Frontal cortex (tissue), 4 donors: ENCODE measurements around the gene SLC35G4. TPM values are rescaled to one million over a fixed set of nuclear protein-coding genes. Genes with fewer than 3 reads are reported as not detected.
"Not testable (repeated sequence)": the region's sequence is repeated elsewhere in the genome, so short reads cannot be mapped to it uniquely, and the experiment has no call there.

Experiments
- DNase-seq, 2 donors: peaks; one replicate each; pipeline ENCODE4 v3.0.0; 2012; ENCODE audit warnings: low spot score in 2 of 2
- FAIRE-seq: peaks from 2 replicates; lab custom pipeline; 2012; peaks lifted over from hg19 to GRCh38; lab: Jason Lieb, UNC
- total RNA-seq: library from RNA; depleted of rRNA; stranded (reverse); fragments of >200 nt; gene quantifications from one replicate; pipeline ENCODE4 v1.2.3, GENCODE V29; 2014
- donor health status: control.
- donor health status: control.
- donor health status: control.

Gene SLC35G4
- total RNA-seq = not detected

DNA sequence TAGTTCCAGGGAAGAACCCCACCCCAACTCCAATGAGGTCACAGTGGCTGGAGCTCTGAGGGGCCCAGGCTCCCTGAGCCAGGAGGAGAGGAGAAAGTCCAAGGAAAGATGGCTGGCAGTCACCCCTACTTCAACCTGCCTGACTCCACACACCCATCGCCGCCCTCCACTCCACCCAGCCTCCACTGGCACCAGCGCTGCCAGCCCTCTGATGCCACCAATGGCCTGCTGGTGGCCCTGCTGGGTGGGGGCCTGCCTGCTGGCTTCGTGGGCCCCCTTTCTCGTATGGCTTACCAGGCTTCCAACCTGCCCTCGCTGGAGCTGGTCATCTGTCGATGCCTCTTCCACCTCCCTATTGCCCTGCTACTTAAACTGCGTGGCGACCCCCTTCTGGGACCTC is at the start of gene SLC35G4:
Gene SLC35G4 (plus strand): TSS at position 109 of the 400 bp plus-strand sequence. CDS start 0 bp downstream, at position 109.
- DNase-seq, FAIRE-seq: not testable (repeated sequence)

DNA sequence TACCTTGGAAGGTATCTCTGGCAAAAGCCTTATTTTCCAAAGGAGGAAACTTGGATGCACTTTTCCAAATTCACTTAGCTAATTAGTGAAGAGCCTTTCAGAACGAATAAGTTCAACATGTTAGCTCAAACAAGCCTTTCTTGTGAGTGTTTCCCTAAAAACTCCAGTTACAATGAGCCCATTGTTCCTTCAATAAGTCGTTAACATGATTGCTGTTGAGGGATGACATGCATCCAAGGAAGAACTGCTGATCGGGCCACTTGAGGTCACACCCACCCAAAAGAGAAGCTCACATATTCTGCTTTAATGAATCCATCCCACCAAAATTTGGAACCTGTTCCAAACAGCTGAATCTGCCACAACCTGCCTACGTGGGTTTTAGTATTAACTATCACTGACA is 48.1 kb upstream of the SLC35G4 start:
- DNase-seq = no peak

DNA sequence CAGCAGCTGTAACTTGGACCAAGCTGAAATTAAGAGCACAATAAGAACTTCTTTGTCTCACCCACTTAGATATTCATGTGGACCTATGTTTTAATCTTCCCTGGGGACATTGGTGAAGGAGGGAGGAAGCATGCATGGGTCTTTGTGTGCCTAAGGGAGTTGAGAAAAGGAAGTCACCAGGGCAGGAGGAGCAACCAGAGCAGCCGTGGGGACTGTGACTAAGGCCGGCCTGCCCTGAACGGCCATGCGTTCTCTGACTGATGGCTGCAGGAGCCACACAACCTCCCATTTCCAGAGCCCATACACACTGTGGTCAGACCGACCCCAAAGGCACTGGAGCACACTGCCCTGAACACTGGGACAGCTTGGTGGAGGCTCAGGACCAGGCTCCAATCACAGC is 43.7 kb upstream of the SLC35G4 start:
- FAIRE-seq = no peak
- no peak for DNase-seq

More for the DNA sequence above, 48.1 kb upstream of the SLC35G4 start:
- FAIRE-seq = no peak

DNA sequence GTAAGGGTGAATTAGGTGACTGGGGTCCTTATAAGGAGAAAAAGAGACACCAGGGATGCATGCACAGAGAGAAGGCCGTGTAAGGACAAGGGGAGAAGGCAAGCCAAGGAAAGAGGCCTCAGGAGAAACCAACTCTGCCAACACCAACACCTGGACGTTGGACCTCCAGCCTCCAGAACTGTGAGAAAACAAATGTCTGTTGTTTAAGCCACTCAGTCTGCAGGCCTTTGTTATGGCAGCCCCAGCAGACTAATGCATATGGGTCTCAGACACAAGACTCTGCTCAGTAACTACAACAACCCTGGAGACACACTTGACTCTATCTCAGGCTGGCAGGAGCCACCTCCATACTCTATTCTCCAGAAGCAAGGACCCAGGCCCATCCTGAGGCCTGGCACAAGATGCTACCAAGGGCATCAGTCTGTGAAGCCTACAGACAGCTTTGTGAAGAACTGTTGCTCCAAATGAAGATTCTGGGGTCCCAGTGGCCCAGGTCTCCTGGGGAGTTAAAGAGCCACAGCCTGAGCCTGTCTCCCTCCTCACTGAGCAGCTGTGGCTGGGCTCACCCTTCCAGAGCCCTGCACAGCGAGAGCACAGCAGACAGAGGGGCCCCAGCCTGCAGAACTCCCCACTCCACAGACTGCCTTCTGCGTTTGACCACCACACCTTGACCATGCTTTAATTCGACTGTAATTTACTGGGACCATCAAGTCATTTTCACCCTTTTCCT is 43.0 kb upstream of the SLC35G4 start:
- FAIRE-seq = no peak
- no peak for DNase-seq

DNA sequence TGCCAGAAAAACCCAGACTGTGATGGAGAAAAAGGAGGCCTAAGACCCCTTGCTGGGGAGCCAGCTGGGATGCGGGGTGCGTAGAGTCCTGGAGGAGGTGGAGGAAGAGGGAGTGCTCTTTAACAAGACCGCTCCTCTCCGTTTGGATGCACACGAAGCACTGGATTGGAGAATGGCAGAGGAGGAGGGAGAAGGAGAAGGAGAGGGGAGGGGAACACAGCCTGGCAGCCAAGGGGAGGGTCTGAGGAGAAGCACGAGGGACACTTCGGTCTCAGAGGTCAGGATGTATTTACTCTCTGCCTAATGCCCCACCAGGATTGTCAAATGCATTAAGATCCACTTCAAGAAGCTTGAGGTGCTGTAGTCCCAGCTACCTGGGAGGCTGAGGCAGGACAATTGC is 42.0 kb upstream of the SLC35G4 start:
- FAIRE-seq (no peak), DNase-seq (no peak)

DNA sequence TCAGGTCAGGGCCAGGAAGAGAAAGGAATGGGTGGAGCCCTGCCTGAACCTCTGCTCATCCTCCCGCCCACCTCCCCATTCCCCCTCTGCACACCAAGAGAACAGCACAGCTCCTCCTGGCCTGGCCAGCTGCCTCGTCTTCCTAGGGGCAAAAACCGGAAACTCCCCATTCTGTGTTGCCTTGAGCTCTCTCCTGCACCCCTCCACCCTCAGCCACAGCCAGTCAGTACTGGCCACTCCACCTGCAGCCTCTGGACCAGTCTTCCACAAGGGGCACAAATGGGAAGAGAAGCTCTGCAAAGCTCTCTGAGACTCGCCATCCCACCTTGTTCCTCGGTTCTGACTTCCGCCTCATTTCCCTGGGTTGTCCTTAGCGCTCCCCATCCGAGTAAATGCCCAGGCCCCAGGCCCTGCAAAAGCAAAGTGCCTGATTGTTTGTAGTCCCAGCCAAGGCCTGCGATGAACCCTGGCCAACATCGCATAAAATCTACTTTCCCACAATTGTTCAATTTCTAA is 39.3 kb upstream of the SLC35G4 start:
- DNase-seq (no peak), FAIRE-seq (no peak)

DNA sequence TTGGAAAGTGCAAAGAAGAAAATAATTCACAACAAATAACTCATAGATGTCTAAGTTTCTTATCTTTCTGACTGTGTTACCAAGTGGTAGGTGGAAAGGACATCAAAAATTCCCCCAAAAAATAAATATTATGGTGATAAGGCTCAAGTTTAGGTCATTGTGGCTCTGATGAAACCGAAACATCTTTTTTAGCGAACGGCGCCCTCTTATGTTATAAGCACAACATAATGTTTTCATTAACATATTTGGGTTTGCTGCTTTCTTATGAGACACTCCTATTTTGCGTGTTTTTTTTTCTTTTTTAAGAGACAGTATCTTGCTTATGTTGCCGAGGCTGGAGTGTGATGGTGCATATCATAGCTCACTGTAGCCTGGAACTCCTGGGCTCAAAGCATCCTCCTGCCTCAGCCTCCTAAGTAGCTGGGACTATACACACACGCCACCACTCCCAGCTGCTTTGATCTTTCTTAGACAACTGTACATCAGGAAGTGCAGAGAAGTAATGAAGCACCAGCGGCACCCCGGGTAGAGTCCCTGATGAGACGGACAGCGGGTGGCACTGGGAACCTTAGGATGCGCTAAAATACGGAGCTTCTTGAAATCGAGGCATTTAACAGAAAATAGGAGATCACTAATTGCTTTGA is 38.5 kb upstream of the SLC35G4 start:
- DNase-seq (no peak), FAIRE-seq (no peak)

DNA sequence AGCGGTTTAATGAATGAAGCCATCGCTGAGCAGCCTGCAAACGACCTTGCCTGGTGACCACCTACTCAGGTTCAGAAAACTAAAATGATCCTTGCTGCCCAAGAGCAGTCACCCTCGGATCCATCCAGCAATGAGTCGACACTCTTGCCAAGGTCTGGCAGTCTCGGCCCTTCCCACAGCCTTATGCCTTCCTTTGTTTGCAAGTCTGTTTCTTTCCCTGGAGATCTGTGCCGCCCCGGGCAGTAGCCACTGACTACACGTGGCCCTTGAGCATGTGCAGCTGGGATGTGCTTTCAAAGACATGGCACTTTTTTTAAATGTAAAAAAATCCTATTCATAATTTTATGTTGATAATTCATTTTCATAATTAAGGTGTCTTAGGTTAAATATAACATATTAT is 37.2 kb upstream of the SLC35G4 start:
- DNase-seq (no peak), FAIRE-seq (no peak)

DNA sequence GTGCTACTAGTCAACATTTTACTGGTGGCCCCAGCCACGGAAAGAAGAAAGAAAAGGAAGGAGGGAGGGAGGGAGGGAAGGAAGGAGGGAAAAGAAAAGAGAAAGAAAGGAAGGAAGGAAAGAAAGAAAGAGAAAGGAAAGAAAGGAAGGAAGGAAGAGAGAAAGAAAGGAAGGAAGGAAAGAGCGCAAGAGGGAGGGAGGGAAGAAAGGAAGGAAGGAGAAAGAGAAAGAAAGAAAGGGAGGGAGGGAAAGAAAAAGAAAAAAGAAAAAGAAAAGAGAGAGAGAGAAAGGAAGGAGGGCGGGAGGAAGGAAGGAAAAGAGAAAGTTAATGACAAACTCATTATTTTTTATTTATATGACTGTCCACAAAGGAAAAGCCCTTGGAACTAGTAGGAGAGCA is 34.9 kb upstream of the SLC35G4 start:
- DNase-seq = no peak
- no peak for FAIRE-seq

DNA sequence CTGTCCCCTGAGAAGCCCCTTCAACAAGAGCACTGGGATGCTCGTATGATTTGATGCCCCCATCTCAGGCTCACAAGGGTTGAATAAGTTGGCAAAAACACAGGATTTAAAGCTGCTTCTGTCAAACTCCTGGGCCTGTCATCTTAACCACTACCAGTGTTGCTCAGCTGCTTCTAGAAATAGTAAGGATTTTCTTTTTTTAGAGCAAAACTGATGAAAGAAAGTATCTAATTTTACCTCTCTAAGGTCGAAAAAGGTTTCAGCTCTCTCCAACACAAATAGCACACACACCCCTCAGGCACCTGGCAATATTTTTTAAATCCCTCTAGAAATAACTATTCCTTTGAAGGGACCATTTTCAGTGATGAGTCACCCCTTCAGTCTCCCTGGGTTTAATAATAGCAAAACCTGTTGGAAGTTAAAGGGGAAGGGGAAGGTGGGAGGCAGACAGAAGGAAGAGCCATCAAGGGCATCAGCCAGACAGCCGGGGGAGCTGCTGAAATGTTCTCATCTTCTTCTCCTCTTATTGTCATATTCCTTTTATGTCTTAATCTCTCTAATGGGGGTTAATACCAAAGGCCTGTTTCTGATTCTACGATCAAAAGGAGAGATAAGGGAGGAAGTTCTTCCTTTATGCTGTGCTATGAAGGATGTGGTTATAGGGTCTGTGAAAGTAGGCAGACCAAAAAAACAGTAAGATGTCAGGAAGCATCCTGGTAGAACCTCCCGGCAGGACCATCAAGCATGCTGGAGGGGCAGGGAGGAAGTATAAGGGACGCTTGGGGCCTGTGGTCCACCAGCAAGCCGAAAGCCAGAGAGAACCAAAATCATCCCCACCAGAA is 31.9 kb upstream of the SLC35G4 start:
- DNase-seq (no peak), FAIRE-seq (no peak)

DNA sequence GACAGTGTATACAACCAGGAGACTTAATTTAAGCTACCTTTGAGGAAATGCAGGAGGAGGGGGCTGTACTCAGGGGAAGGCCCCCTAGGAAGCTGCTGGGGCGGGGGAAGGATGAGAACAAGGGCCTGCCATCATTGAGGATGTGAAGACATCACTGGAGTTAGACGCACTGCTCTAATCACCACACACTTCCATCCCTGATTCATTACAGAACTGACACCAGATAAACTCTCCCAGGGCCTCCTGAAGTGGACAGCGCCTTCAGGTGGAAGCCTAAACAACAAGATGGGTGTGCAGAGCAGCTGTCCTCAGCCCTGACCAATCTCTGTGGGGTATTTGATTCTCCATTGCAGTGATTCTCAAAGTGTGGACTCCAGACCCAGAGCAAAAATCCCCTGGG is 30.6 kb upstream of the SLC35G4 start:
- FAIRE-seq (no peak), DNase-seq (no peak)

DNA sequence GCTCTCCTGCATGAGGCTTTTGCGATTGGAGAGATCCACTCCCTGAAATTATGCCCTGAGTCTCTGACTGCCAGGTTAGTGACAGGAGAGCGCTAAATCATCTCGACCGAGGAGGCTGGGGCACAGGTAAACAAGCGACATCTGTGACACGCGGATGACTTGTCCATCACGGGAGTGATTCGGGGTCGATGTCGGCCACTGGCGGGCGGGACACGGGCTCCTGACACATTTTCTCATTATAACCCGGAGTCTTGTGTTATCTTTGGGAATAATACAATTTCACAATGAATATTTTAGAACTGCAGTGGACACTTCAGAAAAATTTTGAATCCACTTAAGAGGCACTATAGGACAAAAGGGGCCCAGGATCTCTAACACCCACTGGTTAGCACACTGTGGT is 29.5 kb upstream of the SLC35G4 start:
- DNase-seq (no peak), FAIRE-seq (no peak)

DNA sequence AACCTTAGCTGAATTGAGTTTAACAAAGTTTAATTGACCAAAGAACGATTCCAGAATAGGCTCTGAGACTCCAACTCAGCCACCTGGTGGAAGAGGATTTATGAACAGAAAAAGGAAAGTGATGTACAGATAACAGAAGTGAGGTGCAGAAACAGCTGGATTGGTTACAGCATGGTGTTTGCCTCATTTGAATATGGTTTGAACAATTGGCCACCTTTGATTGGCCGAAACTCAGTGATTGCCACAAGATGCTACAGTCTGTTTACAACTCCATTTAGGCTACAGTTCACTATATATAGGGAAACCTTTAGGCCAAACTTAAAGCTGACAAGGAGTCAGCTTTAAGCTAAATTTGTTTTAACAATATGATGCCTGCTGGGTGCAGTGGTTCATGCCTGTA is 28.1 kb upstream of the SLC35G4 start:
- no peak for DNase-seq
- no peak for FAIRE-seq

DNA sequence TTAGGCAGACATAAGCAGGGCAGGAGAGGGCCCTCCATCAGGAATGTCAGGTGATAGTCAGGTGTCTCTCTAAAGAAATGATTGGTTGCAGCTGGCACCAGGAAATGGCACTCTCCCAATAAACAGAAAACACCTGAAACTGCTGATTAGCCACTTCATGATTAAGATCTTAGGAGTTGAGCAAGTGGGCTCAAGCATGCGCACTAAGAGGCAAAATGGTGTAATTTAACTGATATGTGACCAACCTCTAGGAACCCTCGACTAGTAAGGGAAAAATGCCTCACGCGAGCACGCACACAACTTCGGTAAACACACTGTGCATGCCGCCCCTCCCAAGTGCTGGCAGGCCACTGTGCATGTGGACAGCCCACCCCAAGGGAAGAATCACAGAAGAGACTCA is 23.8 kb upstream of the SLC35G4 start:
- DNase-seq (no peak), FAIRE-seq (no peak)

DNA sequence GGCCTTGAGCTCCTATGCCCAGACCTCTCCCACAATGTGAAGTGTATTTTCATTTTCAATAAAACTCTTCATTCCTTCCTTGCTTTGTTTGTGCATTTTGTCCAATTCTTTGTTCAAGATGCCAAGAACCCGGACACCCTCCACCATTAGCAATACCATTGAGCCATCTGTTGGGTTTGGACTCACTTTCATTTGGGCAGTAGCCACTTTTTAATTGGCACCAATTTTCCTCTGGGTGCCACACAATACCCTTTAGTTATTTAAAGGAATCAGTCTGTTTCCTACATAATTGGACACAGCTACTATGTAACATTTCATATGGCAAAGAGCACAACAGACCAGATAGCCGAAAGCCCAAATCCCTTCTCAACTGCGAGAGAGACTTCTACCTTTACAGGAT is 22.5 kb upstream of the SLC35G4 start:
- no peak for DNase-seq
- FAIRE-seq = no peak

DNA sequence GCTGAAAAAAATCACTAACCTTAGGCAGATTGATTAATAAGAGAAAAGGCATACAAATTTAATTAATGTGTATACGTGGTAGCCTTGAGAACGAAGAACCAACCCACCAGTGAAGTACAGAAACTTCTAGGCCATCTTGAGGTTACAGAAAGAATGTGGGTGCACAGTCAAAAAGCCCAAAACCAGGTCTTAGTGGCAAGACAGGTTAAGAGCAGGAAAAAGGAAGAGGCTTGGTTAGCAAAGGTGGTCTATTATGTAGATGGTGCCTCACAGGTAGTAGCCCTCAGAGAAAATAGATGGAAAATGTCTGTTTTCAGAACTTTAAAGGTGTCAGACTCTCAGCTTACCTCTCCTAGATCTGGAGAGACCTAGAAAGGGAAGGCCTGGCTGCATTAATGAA is 22.0 kb upstream of the SLC35G4 start:
- no peak for FAIRE-seq
- DNase-seq = no peak

DNA sequence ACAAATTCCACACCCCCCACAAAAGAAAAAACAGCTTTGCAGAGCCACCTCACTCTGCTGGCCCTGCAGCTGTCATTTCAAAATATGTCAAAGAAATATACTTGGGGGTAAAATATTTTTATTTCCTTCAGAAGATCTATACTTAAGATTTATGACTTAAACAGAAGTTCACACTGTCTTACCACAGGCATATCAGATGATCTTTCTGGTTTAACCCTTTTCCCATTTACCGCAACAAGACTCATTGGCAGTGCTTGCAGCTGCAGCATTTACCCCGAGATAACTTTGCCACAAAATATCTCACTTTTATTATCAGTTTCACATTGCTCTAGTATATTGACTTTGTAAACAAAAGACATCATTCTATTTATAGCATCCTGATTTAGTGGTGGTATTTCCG is 21.6 kb upstream of the SLC35G4 start:
- FAIRE-seq = no peak

DNA sequence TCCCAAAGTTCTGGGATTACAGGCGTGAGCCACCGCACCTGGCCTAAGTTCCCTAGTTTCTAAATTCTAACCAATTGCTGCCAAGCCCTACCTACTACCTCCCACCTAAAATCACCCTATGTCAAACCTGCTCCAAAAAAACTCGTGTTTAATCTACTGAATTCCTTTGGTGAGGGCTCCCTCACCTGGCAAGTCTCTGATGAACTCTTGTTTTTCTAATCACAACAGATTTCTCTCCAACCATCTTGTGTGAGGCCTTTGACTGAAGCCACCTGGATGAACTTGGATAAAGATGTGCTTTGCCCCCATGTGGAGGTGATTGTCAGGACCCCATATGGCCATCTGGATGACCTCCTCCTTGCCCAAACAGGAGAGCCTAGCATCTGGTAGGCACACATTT is 17.4 kb upstream of the SLC35G4 start:
- FAIRE-seq = no peak
- DNase-seq = no peak

More for the DNA sequence above, 21.6 kb upstream of the SLC35G4 start:
- no peak for DNase-seq

DNA sequence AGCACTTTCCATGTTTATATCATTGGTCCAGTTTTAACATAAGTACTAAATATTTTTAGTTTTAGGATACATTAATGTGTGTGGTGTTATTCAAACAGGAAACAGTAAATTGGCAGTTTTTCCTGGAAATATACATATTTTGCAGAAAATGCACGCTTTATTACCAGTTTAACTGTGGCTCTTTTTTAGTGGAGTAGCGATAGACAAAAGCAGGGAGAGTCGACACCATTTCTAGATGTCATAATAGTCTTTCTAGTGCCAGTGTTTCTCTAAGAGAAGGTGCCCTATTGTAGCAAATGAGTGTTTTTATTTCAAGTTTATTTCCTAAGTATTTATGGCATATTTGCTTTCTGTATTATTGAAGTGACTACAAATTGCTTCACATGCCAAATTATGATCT is 9.1 kb upstream of the SLC35G4 start:
- DNase-seq (no peak), FAIRE-seq (no peak)

DNA sequence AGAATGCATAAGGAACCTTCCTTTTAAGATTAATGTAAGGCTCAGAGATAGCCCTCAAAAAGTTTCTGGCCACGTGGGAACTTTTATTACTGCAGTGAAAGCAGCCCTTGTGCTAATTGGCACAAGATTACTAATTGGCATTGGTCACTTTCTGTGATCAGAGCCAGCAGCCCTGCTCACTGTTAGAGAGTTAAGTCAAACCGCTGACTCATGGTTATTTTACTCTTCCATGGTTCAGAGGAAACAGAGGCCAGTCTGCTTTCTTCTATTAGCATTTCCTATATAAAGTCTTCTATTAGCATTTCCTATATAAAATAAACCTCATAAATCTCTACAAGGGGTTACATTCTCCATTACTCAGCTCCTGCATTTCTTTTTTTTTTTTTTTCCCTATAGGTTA is 1.5 kb upstream of the SLC35G4 start:
- no peak for FAIRE-seq
- DNase-seq = peak in 1 of 2 donors; percentile 23

DNA sequence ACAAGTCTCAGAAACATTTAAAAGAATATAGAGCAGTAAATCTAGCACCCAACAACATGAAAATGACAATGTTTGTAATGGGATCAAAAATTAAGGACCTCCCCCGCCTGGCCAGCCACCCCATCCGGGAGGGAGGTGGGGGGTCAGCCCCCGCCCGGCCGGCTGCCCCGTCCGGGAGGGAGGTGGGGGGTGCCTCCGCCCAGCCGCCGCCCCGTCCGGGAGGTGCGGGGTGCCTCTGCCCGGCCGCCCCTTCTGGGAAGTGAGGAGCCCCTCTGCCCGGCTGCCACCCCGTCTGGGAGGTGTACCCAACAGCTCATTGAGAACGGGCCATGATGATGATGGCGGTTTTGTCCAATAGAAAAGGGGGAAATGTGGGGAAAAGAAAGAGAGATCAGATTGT is 778 bp upstream of the SLC35G4 start:
- FAIRE-seq = not testable (repeated sequence)

More for the DNA sequence above, 778 bp upstream of the SLC35G4 start:
- not testable (repeated sequence) for DNase-seq
